Activated B cell treated with CpG ODN at 0.5 μM for 24 hours (primary cell): ENCODE measurements around the gene SMPD2. TPM values are rescaled to one million over a fixed set of nuclear protein-coding genes. Genes with fewer than 3 reads are reported as not detected.
A peak's percentile ranks its signal among the peaks of the same experiment; 100 is the strongest.

Source experiments
- ATAC-seq: fragments of 200-7000 bp; cut with Tn5 transposase; one replicate; pipeline ENCODE4 v1.10.0; 2021; ENCODE audit warnings: low read depth, mild to moderate bottlenecking, moderate library complexity
- CTCF ChIA-PET: fragments of 350-600 bp; sonication (Branson Sonifier 250); formaldehyde crosslinking; loops from one replicate; lab custom pipeline; 2021; ENCODE audit warnings: antibody characterized with exemption; lab: Charles Lee
- POLR2A ChIA-PET: fragments of 350-600 bp; sonication (Branson Sonifier 250); formaldehyde crosslinking; loops from one replicate; lab custom pipeline; 2021; ENCODE audit warnings: antibody characterized with exemption; lab: Charles Lee
- DNase-seq: peaks from one replicate; pipeline ENCODE4 v3.0.0; 2022
- H3K27ac Mint-ChIP-seq: one replicate; pipeline ENCODE4 v1.8.0; 2020; ENCODE audit warnings: mixed read lengths
- H3K27me3 Mint-ChIP-seq: one replicate; pipeline ENCODE4 v1.8.0; 2021; ENCODE audit warnings: mixed read lengths
- H3K36me3 Mint-ChIP-seq: one replicate; pipeline ENCODE4 v1.8.0; 2021; ENCODE audit warnings: low read depth, mixed read lengths
- H3K4me1 Mint-ChIP-seq: one replicate; pipeline ENCODE4 v1.8.0; 2021; ENCODE audit warnings: mixed read lengths
- H3K4me3 Mint-ChIP-seq: one replicate; pipeline ENCODE4 v1.8.0; 2020; ENCODE audit warnings: mild to moderate bottlenecking, mixed read lengths
- H3K9me3 Mint-ChIP-seq: one replicate; pipeline ENCODE4 v1.8.0; 2020; ENCODE audit warnings: mixed read lengths
- CTCF ChIP-seq: fragments of 200-600 bp; IDR thresholded peaks from one replicate; pipeline ENCODE4 v1.8.0; 2022; ENCODE audit warnings: antibody characterized with exemption, mild to moderate bottlenecking
- intact Hi-C: fragments of 100-400 bp; cut with micrococcal nuclease; formaldehyde crosslinking; loops from one replicate; pipeline ENCODE4 v1.15.1; 2024
- total RNA-seq: library from RNA; stranded (reverse); gene quantifications from 2 replicates; pipeline ENCODE4 v1.2.3, GENCODE V29; 2022

SMPD2 gene
- total RNA-seq, 1 donor from 2014 or later, result 28.2 TPM

GRCh38 chr6:109484122-109484521, 43.6 kb downstream of the SMPD2 start:
- intact Hi-C loops, result loop anchor here (10.0 kb wide), 3 partner anchors 299 to 1391 kb away; partner anchors contain the start of gene AMD1
- no peak for TF ChIP-seq CTCF
- DNase-seq, result no peak
- H3K27ac Mint-ChIP-seq, result no peak overlapping the region
- peak overlapping the region; percentile 86 for H3K4me3 Mint-ChIP-seq
- POLR2A ChIA-PET, result interaction anchor here (1.1 to 3.4 kb wide), 3 partner anchors 43 to 410 kb away, joined by 4 to 16 read pairs (median 15); partner anchors contain the start of genes CD164, PPIL6 and SMPD2
- no peaks in the 10 kb centered on the region for H3K27me3 Mint-ChIP-seq
- H3K36me3 Mint-ChIP-seq, result peaks cover 28% of the 10 kb centered on the region
- no peak for ATAC-seq
- peaks cover 42% of the 10 kb centered on the region for H3K4me1 Mint-ChIP-seq
- CTCF ChIA-PET, result interaction anchor here (0.7 kb wide), 1 partner anchor 100 kb away, joined by 3 read pairs; no protein-coding TSS in a partner anchor
- no peaks in the 10 kb centered on the region for H3K9me3 Mint-ChIP-seq

GRCh38 chr6:109485266-109485935, 44.9 kb downstream of the SMPD2 start:
- POLR2A ChIA-PET, result no interaction called here
- H3K27me3 Mint-ChIP-seq, result no peaks in the 10 kb centered on the region

GRCh38 chr6:109486068-109486467, 45.5 kb downstream of the SMPD2 start:
- ATAC-seq (no peak), DNase-seq (no peak)
- ChIA-PET POLR2A (no interaction called here), CTCF (no interaction called here)
- Mint-ChIP-seq H3K27me3 (no peaks in the 10 kb centered on the region), H3K36me3 (peaks cover 13% of the 10 kb centered on the region), H3K9me3 (no peaks in the 10 kb centered on the region), H3K4me1 (peaks cover 26% of the 10 kb centered on the region), H3K27ac (peak overlapping the region; percentile 7), H3K4me3 (peak overlapping the region; percentile 32)
- intact Hi-C loops, result loop anchor here (10.0 kb wide), 3 partner anchors 301 to 1389 kb away; partner anchors contain the start of gene AMD1
- no peak for TF ChIP-seq CTCF

More at GRCh38 chr6:109485266-109485935, 44.9 kb downstream of the SMPD2 start:
- no peak for ATAC-seq
- no peaks in the 10 kb centered on the region for H3K9me3 Mint-ChIP-seq
- no peak overlapping the region for H3K4me3 Mint-ChIP-seq
- H3K4me1 Mint-ChIP-seq, result peaks cover 31% of the 10 kb centered on the region
- intact Hi-C loops, result loop anchor here (10.0 kb wide), 3 partner anchors 301 to 1389 kb away; partner anchors contain the start of gene AMD1
- no peak overlapping the region for H3K27ac Mint-ChIP-seq
- TF ChIP-seq CTCF, result no peak
- DNase-seq, result no peak
- CTCF ChIA-PET, result interaction anchor here (0.5 kb wide), 1 partner anchor 554 kb away, joined by 3 read pairs; no protein-coding TSS in a partner anchor
- peaks cover 20% of the 10 kb centered on the region for H3K36me3 Mint-ChIP-seq

DNA sequence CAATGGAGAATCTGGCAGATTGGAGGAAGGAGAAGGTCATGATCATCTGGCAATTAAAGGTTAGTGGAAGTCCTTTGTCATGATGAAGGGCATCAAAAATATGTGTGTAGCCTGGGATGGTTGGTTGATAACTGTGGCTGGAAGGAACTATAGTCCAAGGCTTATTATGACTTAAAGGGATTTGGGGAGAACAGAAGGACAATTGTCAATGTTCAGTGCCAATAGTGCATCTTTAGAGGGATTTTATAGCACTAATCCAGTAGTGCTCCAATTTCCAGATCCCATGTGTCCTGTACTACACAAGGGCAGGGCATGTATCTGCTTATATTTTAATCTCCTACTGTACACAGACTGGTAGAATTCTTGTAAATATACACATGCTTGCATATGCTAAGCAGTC, 47.5 kb downstream of the SMPD2 start:
- H3K4me1 Mint-ChIP-seq, result peaks cover 17% of the 10 kb centered on the region
- H3K27me3 Mint-ChIP-seq, result no peaks in the 10 kb centered on the region
- ATAC-seq (no peak), DNase-seq (no peak)
- no peaks in the 10 kb centered on the region for H3K9me3 Mint-ChIP-seq
- no peaks in the 10 kb centered on the region for H3K36me3 Mint-ChIP-seq
- no peak overlapping the region for H3K27ac Mint-ChIP-seq
- TF ChIP-seq CTCF, result no peak
- ChIA-PET CTCF (no interaction called here), POLR2A (interaction anchor here (0.6 to 0.7 kb wide), 2 partner anchors 104 to 251 kb away, joined by 4 to 6 read pairs; no protein-coding TSS in a partner anchor)
- no peak overlapping the region for H3K4me3 Mint-ChIP-seq
- intact Hi-C loops, result loop anchor here (10.0 kb wide), 3 partner anchors 303 to 1387 kb away; partner anchors contain the start of gene AMD1

- ATAC-seq, result no peak
- no peaks in the 10 kb centered on the region for H3K36me3 Mint-ChIP-seq
- no peaks in the 10 kb centered on the region for H3K27me3 Mint-ChIP-seq
- POLR2A ChIA-PET, result interaction anchor here (1.0 kb wide), 1 partner anchor 32 kb away, joined by 3 read pairs; no protein-coding TSS in a partner anchor
- no peak overlapping the region for H3K4me3 Mint-ChIP-seq
- CTCF ChIA-PET, result no interaction called here
- H3K9me3 Mint-ChIP-seq, result no peaks in the 10 kb centered on the region
- DNase-seq, result no peak
- no peak overlapping the region for H3K27ac Mint-ChIP-seq
- intact Hi-C loops, result no loop called here
- H3K4me1 Mint-ChIP-seq, result peaks cover 19% of the 10 kb centered on the region
- TF ChIP-seq CTCF, result no peak
Measured at GRCh38 chr6:109490713-109491112, 50.2 kb downstream of the SMPD2 start.
